Measurements from ENCODE around the gene POU6F2.

GRCh38 chr7:39288303-39288702 is 310.6 kb downstream of the POU6F2 start:
- TF ChIP-seq CTCF (IDR thresholded peaks at IDR 0.05): no peak
- TF ChIP-seq POLR2A (IDR thresholded peaks at IDR 0.05): no peak

Measured in right lobe of liver (tissue), 4 donors.